CD4-positive, alpha-beta T cell treated with Interleukin-17A for 4 hours (primary cell): Measurements from ENCODE around the gene TEF.
"Not testable (repeated sequence)": the region's sequence is repeated elsewhere in the genome, so short reads cannot be mapped to it uniquely, and the experiment has no call there.

ENCODE experiments used
- DNase-seq: peaks from one replicate; pipeline ENCODE4 v3.0.0-alpha.2; 2020; ENCODE audit warnings: mixed read lengths

Gene TEF

GRCh38 chr22:41429232-41429950, 47.6 kb downstream of the TEF start:
- DNase-seq, result no peak

GRCh38 chr22:41429951-41430332, 48.2 kb downstream of the TEF start:
- DNase-seq, result no peak

- DNase-seq, result no peak
Measured at GRCh38 chr22:41431656-41432055, 49.9 kb downstream of the TEF start.

- DNase-seq, result not testable (repeated sequence)
Measured at GRCh38 chr22:41433480-41433879, 51.7 kb downstream of the TEF start.

- DNase-seq, result not testable (repeated sequence)
Measured at GRCh38 chr22:41434361-41435003, 52.7 kb downstream of the TEF start.

- no peak for DNase-seq
Measured at GRCh38 chr22:41435560-41435959, 53.8 kb downstream of the TEF start.

GRCh38 chr22:41436322-41437113, 54.8 kb downstream of the TEF start:
- DNase-seq, result no peak

- no peak for DNase-seq
Measured at GRCh38 chr22:41437198-41437597, 55.5 kb downstream of the TEF start.

- DNase-seq, result not testable (repeated sequence)
Measured at GRCh38 chr22:41440511-41440910, 58.8 kb downstream of the TEF start.

GRCh38 chr22:41442240-41442792, 60.6 kb downstream of the TEF start:
- DNase-seq, result no peak

GRCh38 chr22:41444360-41445128, 62.8 kb downstream of the TEF start:
- DNase-seq, result peak; percentile 89

- DNase-seq, result peak; percentile 25
Measured at GRCh38 chr22:41445129-41446056, 63.7 kb downstream of the TEF start.

GRCh38 chr22:41446057-41446501, 64.3 kb downstream of the TEF start:
- DNase-seq, result no peak

GRCh38 chr22:41446639-41447434, 65.1 kb downstream of the TEF start, which contains the start of gene TOB2:
TSS of gene TOB2 (minus strand) at chr22:41446801. CDS start at chr22:41437345, 9,456 bp downstream.
- DNase-seq, result peak; percentile 95

GRCh38 chr22:41447435-41448188, 65.9 kb downstream of the TEF start:
- DNase-seq, result peak; percentile 72

- DNase-seq, result peak; percentile 91
Measured at GRCh38 chr22:41448189-41448808, 66.6 kb downstream of the TEF start.
